A673 (cell line): Measurements from ENCODE around the gene DSCAML1. TPM values are rescaled to one million over a fixed set of nuclear protein-coding genes. Genes with fewer than 3 reads are reported as not detected.

Experiments
- BruUV-seq: library from RNA; stranded (reverse); fragments of 400-500 nt; replicated peaks from 2 replicates; lab custom pipeline; 2021; lab: Mats Ljungman, UMichigan
- CTCF ChIA-PET: fragments of 300-600 bp; sonication (Branson Sonifier 250); formaldehyde crosslinking; loops from one replicate; lab custom pipeline; 2022; ENCODE audit warnings: antibody characterized with exemption; lab: Charles Lee
- POLR2A ChIA-PET: fragments of 300-600 bp; sonication (Branson Sonifier 250); formaldehyde crosslinking; loops from one replicate; lab custom pipeline; 2022; ENCODE audit warnings: antibody characterized with exemption; ENCODE audit not compliant: low non-redundant PET; lab: Charles Lee
- DNase-seq: peaks from one replicate; pipeline ENCODE4 v3.0.0-alpha.2; 2015; ENCODE audit warnings: low spot score
- H3K27ac ChIP-seq: fragments of 200-600 bp; sonication (generic); 2 replicates; pipeline ENCODE4 v1.5.1; 2016; ENCODE audit warnings: mixed run types, low read depth, mild to moderate bottlenecking, mixed read lengths, antibody characterized with exemption, low read length; ENCODE audit not compliant: poor library complexity, severe bottlenecking
- H3K27me3 ChIP-seq: fragments of 200-600 bp; sonication (generic); replicated peaks from 2 replicates; pipeline ENCODE4 v1.6.1; 2017; ENCODE audit warnings: mixed run types, low read depth, mild to moderate bottlenecking, mixed read lengths, antibody characterized with exemption, low read length; ENCODE audit not compliant: insufficient read depth, poor library complexity
- H3K36me3 ChIP-seq: fragments of 200-600 bp; sonication (generic); 2 replicates; pipeline ENCODE4 v1.6.1; 2016; ENCODE audit warnings: mixed run types, mild to moderate bottlenecking, mixed read lengths, antibody characterized with exemption, low read length; ENCODE audit not compliant: insufficient read depth, poor library complexity, severe bottlenecking
- H3K4me1 ChIP-seq: fragments of 200-600 bp; sonication (generic); 2 replicates; pipeline ENCODE4 v1.6.1; 2017; ENCODE audit warnings: mixed run types, mild to moderate bottlenecking, mixed read lengths, antibody characterized with exemption, low read length; ENCODE audit not compliant: insufficient read depth, poor library complexity, severe bottlenecking
- H3K4me3 ChIP-seq: fragments of 200-600 bp; sonication (generic); 2 replicates; pipeline ENCODE4 v1.5.1; 2016; ENCODE audit warnings: low read depth, mixed run types, mild to moderate bottlenecking, mixed read lengths, low read length; ENCODE audit not compliant: poor library complexity, severe bottlenecking
- H3K9me3 ChIP-seq: fragments of 200-600 bp; sonication (generic); 2 replicates; pipeline ENCODE4 v1.6.1; 2016; ENCODE audit warnings: mixed run types, low read depth, mild to moderate bottlenecking, mixed read lengths, antibody characterized with exemption, low read length; ENCODE audit not compliant: poor library complexity, severe bottlenecking
- CTCF ChIP-seq: fragments of 300-800, 200-600 bp; sonication (generic); conservative IDR thresholded peaks from 2 replicates; pipeline ENCODE4 v1.5.1; 2017; ENCODE audit warnings: low read depth, mild to moderate bottlenecking, antibody characterized with exemption, low read length, moderate library complexity, mixed read lengths
- EZH2 ChIP-seq: fragments of 200-600 bp; sonication (generic); IDR thresholded peaks from 2 replicates; pipeline ENCODE4 v1.6.1; 2017; ENCODE audit warnings: borderline replicate concordance, low read depth, mild to moderate bottlenecking, mixed read lengths, antibody characterized with exemption, low read length; ENCODE audit not compliant: poor library complexity, severe bottlenecking
- intact Hi-C: fragments of 100-400 bp; cut with micrococcal nuclease; formaldehyde crosslinking; loops from one replicate; pipeline ENCODE4 v1.10.0; 2022; ENCODE audit not compliant: unreplicated experiment
- total RNA-seq: library from RNA; stranded (reverse); gene quantifications from 2 replicates; pipeline ENCODE4 v1.2.3, GENCODE V29; 2021

Gene DSCAML1
- total RNA-seq, 1 experiment from 2014 or later: not detected

- Histone ChIP-seq H3K4me3 (no peak overlapping the region), H3K9me3 (no peaks in the 10 kb centered on the region), H3K36me3 (no peaks in the 10 kb centered on the region), H3K27me3 (no peaks in the 10 kb centered on the region), H3K4me1 (no peaks in the 10 kb centered on the region), H3K27ac (no peak overlapping the region)
- intact Hi-C loops: no loop called here
- no peak for DNase-seq
- POLR2A ChIA-PET: no interaction called here
- CTCF ChIA-PET: no interaction called here
- no peak for TF ChIP-seq EZH2
- no peak for TF ChIP-seq CTCF
- no TSS peak for BruUV-seq
Observed at GRCh38 chr11:117520966-117521365, 276.1 kb downstream of the DSCAML1 start.

GRCh38 chr11:117520201-117520600 is 276.8 kb downstream of the DSCAML1 start:
- no TSS peak for BruUV-seq

GRCh38 chr11:117519590-117519989 is 277.4 kb downstream of the DSCAML1 start:
- no peaks in the 10 kb centered on the region for H3K36me3 ChIP-seq
- no peak overlapping the region for H3K4me3 ChIP-seq
- BruUV-seq: no TSS peak
- no peaks in the 10 kb centered on the region for H3K4me1 ChIP-seq
- ChIA-PET POLR2A (no interaction called here), CTCF (interaction anchor here (0.7 kb wide), 1 partner anchor 93 kb away, joined by 3 read pairs; no protein-coding TSS in a partner anchor)
- TF ChIP-seq EZH2: no peak
- TF ChIP-seq CTCF: no peak
- no peak for DNase-seq
- no peak overlapping the region for H3K27ac ChIP-seq
- no peaks in the 10 kb centered on the region for H3K9me3 ChIP-seq
- H3K27me3 ChIP-seq: no peaks in the 10 kb centered on the region
- intact Hi-C loops: no loop called here

More at GRCh38 chr11:117520201-117520600, 276.8 kb downstream of the DSCAML1 start:
- no peaks in the 10 kb centered on the region for H3K9me3 ChIP-seq
- H3K4me1 ChIP-seq: no peaks in the 10 kb centered on the region
- intact Hi-C loops: no loop called here
- H3K4me3 ChIP-seq: no peak overlapping the region
- no peak overlapping the region for H3K27ac ChIP-seq
- no peaks in the 10 kb centered on the region for H3K27me3 ChIP-seq
- no peaks in the 10 kb centered on the region for H3K36me3 ChIP-seq
- CTCF ChIA-PET: no interaction called here
- POLR2A ChIA-PET: no interaction called here
- no peak for DNase-seq
- TF ChIP-seq CTCF: no peak
- no peak for TF ChIP-seq EZH2
